Central memory CD8-positive, alpha-beta T cell (primary cell): Measurements from ENCODE around the gene SHISA7.
A peak's percentile ranks its signal among the peaks of the same experiment; 100 is the strongest.
"Not testable (repeated sequence)": the region's sequence is repeated elsewhere in the genome, so short reads cannot be mapped to it uniquely, and the experiment has no call there.

Source experiments
- ATAC-seq: fragments of 150-1000 bp; cut with Tn5 transposase; replicated peaks from 2 replicates; pipeline ENCODE4 v1.10.0; 2022; ENCODE audit warnings: mild to moderate bottlenecking, moderate FRiP score, moderate number of reproducible peaks; ENCODE audit not compliant: poor library complexity, severe bottlenecking; ENCODE audit errors: extremely low read depth
- DNase-seq, 2 donors: peaks; one replicate each; pipeline ENCODE4 v3.0.0; 2021; ENCODE audit warnings: low spot score in 2 of 2
- H3K27ac Mint-ChIP-seq: one replicate; pipeline ENCODE4 v1.8.0; 2022; ENCODE audit warnings: low read depth, mild to moderate bottlenecking, moderate library complexity, mixed read lengths
- H3K27me3 Mint-ChIP-seq: one replicate; pipeline ENCODE4 v1.8.0; 2022; ENCODE audit warnings: mixed read lengths
- H3K36me3 Mint-ChIP-seq: one replicate; pipeline ENCODE4 v1.8.0; 2022; ENCODE audit warnings: mild to moderate bottlenecking, moderate library complexity, mixed read lengths; ENCODE audit not compliant: insufficient read depth
- H3K4me1 Mint-ChIP-seq: one replicate; pipeline ENCODE4 v1.8.0; 2022; ENCODE audit warnings: mixed read lengths
- H3K4me3 Mint-ChIP-seq: one replicate; pipeline ENCODE4 v1.8.0; 2022; ENCODE audit warnings: mild to moderate bottlenecking, moderate library complexity, mixed read lengths
- H3K9me3 Mint-ChIP-seq: one replicate; pipeline ENCODE4 v1.8.0; 2022; ENCODE audit warnings: mixed read lengths

The SHISA7 gene

DNA sequence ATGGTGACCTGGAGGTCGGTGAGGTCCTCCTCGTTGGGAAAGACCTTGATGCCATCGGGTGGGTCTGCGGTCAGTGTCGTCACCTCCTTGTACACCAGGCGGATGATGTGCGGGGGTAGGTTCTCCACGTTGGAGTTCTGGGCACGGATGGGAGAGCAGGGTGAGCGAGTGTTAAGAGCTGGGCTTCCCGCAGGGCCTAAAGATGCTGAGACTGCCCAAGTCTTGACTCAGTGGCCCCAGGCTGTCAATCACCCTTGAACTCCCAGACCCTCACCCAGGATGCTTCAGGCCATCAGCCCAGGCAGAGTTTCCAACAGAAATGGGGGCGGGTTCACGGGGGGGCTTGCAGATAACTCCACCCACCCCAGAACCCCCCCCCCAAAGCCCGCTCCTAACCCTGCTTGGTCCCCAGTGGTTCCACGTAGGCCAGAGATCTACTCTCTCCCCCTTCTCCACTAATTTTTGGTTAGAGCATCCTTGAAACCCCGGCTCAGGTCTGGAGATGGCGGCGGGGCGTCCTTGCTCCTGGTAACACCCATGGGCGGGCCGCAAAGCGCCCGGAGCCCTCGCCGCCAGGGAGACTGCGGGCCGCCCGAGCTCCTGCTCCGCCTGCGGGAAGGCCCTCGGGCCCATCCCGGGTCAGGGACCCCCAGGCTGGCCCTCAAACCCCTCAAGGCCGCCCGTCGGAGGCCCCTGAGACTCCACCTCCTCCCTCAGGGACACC is 36.1 kb downstream of the SHISA7 start:
- ATAC-seq (no peak), DNase-seq (peak in 1 of 2 donors; percentile 26)
- Mint-ChIP-seq H3K9me3 (no peaks in the 10 kb centered on the region), H3K27me3 (no peaks in the 10 kb centered on the region), H3K27ac (peak overlapping the region; percentile 96), H3K36me3 (peaks cover 43% of the 10 kb centered on the region), H3K4me1 (peaks cover 26% of the 10 kb centered on the region), H3K4me3 (peak overlapping the region; percentile 82)

DNA sequence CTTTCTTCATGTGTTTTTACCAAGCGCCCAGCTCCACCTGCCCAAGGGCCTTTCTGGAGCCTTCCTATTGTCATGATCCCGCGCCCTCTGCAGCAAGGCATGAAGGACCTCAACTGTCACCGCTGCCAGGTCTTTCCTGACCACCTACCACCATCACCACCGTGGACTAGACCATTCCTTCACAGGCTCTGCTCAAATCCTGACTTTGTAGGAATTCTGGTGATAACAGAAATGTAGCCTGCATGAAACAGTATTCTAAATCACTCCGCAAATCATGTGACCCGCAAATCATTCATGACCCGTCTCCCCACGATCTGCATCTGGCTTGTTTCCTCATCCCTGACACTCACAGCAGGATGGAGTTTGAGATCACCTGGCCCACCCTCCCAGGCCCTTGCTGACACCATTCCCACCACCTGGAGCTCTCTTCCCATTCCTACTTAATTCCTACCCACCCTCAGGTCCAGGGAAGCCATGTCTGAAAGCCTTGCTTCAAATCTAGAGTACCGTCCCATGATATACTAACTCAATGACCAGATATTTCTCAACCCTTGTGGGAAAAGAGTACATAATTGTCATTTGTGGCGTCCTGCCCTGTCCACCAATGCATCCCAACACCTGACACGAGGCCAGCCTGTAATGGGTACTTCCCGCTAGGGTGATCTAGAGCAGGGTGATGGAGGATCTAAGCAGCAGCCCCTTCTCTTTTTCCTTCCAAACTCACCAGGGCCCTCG is 36.8 kb downstream of the SHISA7 start:
- Mint-ChIP-seq H3K27me3 (no peaks in the 10 kb centered on the region), H3K27ac (peak overlapping the region; percentile 96), H3K4me3 (peak overlapping the region; percentile 82), H3K36me3 (peaks cover 48% of the 10 kb centered on the region), H3K9me3 (no peaks in the 10 kb centered on the region), H3K4me1 (peaks cover 26% of the 10 kb centered on the region)
- DNase-seq: no peak
- ATAC-seq: no peak

DNA sequence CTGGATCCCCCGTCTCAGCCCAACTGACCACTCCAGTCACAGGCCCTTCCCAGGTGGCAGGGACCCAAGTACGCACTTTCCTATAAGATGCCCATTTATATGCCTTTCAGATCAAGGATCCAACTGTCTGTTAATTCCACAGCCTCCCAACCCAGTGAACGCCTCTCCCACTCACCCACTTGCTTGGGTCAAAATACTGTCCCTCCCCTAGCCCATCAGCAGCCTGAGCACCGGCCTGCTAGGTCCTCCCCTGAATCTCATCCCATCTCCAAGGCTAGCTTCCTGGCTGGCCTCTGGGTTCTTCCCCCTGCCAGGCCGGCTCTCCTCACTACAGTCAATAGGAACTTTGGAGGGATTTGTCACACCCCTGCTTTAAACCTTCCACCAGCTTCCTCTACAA is 37.5 kb downstream of the SHISA7 start:
- Mint-ChIP-seq H3K36me3 (peaks cover 50% of the 10 kb centered on the region), H3K27ac (peak overlapping the region; percentile 96), H3K27me3 (no peaks in the 10 kb centered on the region), H3K4me1 (peaks cover 26% of the 10 kb centered on the region), H3K4me3 (peak overlapping the region; percentile 82), H3K9me3 (no peaks in the 10 kb centered on the region)
- ATAC-seq (no peak), DNase-seq (no peak)

DNA sequence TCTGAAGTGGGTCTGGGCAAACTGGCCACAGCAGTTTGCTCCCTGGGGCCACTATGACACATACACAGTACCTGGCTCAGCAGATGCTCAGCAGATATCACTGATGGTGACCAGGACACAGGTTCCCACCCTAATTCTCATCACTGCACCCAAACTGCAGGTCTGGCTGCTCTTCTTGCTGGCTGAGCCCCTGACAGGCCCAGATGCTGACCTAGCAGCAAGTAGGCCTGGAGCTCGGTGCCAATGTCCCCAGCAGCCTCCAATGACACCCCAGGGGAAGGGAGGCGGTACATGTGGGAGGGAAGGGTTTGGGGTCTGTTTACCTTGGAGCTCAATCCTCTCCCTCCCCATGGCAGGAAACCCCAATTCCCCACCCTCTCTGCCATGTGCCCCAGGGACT is 40.6 kb downstream of the SHISA7 start:
- Mint-ChIP-seq H3K9me3 (no peaks in the 10 kb centered on the region), H3K4me3 (no peak overlapping the region), H3K4me1 (peaks cover 35% of the 10 kb centered on the region), H3K27ac (no peak overlapping the region), H3K36me3 (peaks cover 50% of the 10 kb centered on the region), H3K27me3 (no peaks in the 10 kb centered on the region)
- no peak for ATAC-seq
- DNase-seq: no peak

DNA sequence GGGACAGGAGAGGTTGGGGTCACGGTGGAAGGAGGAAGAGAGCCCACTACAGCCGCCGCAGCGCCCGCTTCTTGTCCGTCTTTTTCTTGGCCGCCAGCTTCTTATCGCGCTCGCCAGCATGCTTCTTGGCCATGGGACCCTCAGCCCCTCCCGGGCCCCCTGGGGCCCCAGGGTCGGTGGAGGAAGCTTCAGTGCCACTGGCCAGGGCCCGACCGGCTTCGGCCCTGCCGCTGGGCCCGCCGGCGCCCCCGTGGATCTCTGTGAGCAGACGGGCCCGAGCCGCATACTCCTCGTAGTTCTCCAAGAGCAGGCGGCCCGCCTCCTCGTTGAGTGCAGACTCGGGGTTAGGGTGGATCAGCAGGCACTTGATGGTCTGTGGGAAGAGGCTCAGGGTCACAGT is 41.7 kb downstream of the SHISA7 start:
- not testable (repeated sequence) for H3K27ac Mint-ChIP-seq, ATAC-seq, DNase-seq, H3K4me3 Mint-ChIP-seq, H3K27me3 Mint-ChIP-seq, H3K9me3 Mint-ChIP-seq
- Mint-ChIP-seq H3K36me3 (peaks cover 44% of the 10 kb centered on the region), H3K4me1 (peaks cover 24% of the 10 kb centered on the region)

DNA sequence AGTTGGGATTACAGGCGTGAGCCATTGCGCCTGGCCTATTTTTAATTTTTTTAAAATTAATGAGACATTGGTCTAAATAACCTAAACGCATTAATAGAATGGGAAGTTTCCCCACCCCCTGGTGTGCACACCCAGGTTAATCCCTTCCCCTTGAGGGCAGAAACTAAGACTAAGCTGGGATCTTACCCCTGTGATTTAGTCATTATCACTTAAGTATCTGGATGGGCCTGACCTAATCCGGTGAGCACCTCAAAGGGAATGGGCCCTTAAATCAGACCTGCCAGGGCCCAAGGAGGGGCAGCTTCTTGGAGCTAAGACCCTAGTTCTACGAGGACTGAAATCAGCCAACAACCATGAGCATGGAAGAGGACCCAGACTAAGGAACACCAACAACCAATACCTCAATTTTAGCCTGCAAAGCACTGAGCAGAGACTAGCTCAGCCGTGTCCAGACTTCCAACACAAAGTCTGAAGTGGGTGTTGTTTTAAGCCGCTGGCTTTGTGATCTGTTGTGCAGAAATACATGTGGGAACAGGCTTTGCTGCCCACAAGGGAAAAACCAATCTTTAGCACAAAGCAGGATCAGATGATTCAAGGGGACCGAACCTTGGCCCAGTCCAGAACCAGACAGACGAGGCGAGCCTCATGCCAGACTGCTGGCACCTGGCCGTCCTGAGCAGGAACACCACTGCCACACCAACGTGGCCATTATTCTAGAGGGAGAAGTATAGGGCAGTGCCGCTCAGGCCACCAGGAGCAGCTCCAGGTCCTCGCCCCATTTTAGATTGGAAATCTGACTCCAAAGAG is 42.6 kb downstream of the SHISA7 start:
- Mint-ChIP-seq H3K27me3 (no peaks in the 10 kb centered on the region), H3K4me3 (no peak overlapping the region), H3K9me3 (no peaks in the 10 kb centered on the region), H3K4me1 (peaks cover 15% of the 10 kb centered on the region), H3K36me3 (peaks cover 39% of the 10 kb centered on the region), H3K27ac (no peak overlapping the region)
- ATAC-seq (no peak), DNase-seq (no peak)

DNA sequence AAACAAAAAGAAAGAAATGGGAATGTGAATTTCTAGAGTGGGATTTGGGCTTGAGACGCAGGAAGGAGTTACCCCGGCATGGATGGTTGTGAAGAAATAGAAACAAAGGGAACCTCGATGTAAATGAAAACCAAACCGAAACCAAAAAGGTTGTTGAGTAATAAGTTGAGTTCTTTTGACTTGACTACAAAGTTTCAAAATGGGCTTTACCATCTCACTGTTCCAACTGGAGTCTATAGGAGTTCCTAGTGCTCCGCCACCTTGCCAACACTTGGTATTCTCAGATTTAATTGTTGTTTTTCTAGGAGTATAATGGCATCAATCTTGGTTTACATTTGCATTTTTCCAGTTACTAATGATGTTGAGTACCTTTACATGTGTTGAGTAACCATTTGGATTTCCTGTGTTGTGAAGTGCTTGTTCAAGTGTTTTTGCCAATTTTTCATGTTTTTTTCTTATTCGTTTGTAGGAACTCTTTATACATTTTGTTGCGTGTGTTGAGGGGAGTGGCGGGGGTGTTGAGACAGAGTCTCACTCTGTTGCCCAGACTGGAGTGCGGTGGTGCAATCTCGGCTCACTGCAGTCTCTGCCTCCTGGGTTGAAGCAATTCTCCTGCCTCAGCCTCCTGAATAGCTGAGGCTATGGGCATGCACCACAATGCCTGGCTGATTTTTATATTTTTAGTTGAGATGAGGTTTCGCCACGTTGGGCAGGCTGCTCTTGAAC is 44.7 kb downstream of the SHISA7 start:
- Mint-ChIP-seq H3K4me3 (peak overlapping the region; percentile 16), H3K36me3 (peaks cover 26% of the 10 kb centered on the region)

DNA sequence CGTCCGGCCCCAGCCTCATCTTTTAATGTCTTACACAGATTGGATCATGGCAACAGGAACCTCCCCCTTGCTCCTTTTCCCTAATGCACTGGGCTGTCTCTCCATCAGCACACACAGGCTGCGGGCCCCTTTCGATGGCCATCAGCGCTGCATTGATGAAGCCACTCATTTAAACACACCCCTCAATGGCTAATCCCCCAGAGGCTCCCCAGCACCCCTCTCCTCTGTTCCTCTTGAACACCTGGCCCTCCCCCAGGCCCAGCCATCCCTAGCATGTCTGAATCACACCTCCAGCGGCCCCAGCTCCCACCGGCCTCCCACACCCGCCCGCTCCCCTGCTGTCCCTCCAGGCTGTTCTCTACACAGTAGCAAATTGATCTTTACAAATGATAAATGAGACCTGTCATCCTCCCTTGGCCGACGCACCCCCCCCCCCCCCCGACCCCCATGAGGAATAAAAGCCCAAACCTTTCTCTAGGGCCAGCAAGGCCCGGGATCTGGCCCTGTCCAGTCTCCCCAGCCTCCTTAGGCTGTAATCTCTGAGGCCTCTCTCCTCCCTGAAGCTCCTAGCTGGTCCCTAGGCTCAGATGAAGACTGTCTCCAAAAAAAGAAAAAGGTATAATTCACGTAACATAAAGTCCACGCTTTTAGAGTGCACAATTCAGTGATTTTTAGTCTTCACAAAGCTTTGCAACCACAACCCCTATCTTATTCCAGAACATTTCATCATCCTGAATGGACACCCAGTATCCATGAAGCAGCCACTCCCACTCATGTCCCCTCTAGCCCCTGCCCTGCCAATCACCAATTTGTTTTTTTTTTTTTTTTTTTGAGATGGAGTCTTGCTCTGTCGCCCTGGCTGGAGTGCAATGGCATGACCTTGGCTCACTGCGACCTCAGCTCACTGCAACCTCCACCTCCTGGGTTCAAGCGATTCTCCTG is 50.0 kb downstream of the SHISA7 start:
- H3K36me3 Mint-ChIP-seq: peaks cover 25% of the 10 kb centered on the region
- peak overlapping the region; percentile 19 for H3K27ac Mint-ChIP-seq
- H3K9me3 Mint-ChIP-seq: no peaks in the 10 kb centered on the region
- ATAC-seq (no peak), DNase-seq (no peak)
- no peak overlapping the region for H3K4me3 Mint-ChIP-seq
- H3K4me1 Mint-ChIP-seq: peaks cover 36% of the 10 kb centered on the region
- no peaks in the 10 kb centered on the region for H3K27me3 Mint-ChIP-seq

More for the DNA sequence above, 44.7 kb downstream of the SHISA7 start:
- Mint-ChIP-seq H3K27me3 (no peaks in the 10 kb centered on the region), H3K9me3 (no peaks in the 10 kb centered on the region), H3K4me1 (peaks cover 14% of the 10 kb centered on the region), H3K27ac (peak overlapping the region; percentile 55)
- ATAC-seq (no peak), DNase-seq (no peak)

DNA sequence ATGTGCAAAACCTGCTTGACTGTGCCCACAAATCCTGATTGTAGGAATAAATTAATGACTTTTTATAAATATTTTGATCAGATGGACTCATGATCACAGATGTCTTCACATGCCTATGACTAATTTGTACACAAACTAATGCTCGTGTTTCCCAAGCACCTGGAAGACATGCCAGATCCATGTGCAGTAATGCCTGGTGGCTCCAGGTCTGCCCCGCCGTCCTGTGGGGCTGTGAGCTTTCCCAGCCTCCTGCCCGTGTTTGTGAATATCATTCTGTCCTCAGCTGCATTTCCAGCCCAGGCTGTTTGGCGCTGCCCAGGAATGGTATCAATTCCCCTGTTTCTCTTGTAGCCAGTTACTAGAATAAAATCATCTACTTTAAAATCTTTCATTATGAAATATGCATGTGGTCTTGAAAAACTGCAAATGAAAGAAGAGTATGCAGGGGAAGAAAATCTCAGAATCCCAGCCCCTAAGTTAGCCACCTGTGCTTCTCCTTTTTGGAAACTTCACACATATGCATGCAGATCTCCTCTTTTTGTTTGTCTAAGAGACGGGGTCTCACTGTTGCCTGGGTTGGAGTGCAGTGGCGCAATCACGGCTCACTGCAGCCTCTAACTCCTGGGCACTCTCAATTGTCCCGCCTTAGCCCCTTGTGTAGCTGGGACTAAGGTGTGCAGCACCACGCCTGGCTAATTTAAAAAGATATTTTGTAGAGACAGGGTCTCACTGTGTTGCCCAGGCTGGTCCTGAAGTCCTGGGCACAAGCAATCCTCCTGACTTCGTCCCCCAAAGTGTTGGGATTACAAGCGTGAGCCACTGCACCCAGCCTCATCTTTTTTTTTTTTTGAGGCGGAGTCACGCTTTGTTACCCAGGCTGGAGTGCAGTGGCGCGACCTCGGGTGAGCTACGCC is 51.1 kb downstream of the SHISA7 start:
- H3K4me3 Mint-ChIP-seq: no peak overlapping the region
- no peaks in the 10 kb centered on the region for H3K27me3 Mint-ChIP-seq
- peaks cover 46% of the 10 kb centered on the region for H3K4me1 Mint-ChIP-seq
- ATAC-seq (no peak), DNase-seq (no peak)
- peaks cover 35% of the 10 kb centered on the region for H3K36me3 Mint-ChIP-seq
- no peaks in the 10 kb centered on the region for H3K9me3 Mint-ChIP-seq
- H3K27ac Mint-ChIP-seq: no peak overlapping the region

DNA sequence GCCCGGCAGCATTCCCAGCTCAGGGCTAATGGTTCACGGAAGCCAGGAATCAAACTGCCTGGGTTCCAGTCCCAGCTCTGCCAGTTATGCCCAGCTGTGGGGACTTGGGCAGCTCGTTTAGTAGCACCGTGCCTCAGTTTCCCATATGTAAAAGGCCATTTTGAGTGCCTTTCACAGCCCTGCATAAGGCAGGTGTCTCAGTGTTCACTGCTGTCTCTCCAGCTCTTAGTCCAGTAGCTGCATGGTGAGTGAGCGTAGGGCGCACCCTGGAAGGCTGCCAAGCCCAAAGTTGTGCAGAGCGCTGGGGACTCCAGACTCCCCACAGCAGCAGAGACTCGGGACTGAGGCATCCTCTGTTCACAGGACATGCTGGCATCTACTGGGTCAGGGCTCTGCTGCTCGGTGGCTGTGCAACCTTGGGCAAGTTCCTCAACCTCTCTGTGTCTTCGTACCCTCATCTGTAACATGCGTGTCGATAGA is 51.9 kb downstream of the SHISA7 start:
- Mint-ChIP-seq H3K9me3 (no peaks in the 10 kb centered on the region), H3K27me3 (no peaks in the 10 kb centered on the region), H3K36me3 (peaks cover 41% of the 10 kb centered on the region), H3K4me1 (peaks cover 53% of the 10 kb centered on the region), H3K4me3 (no peak overlapping the region), H3K27ac (no peak overlapping the region)
- ATAC-seq: no peak
- no peak for DNase-seq
